NCI-H1694 treated with DMSO at 0.1 percent for 48 hours (cell line): ENCODE data around the gene DPP4.
"Not testable (repeated sequence)": the region's sequence is repeated elsewhere in the genome, so short reads cannot be mapped to it uniquely, and the experiment has no call there.

Experiments used
- DNase-seq: peaks from one replicate; lab custom pipeline; 2025; lab: John Stamatoyannopoulos, UW

The DPP4 gene

GRCh38 chr2:162057426-162057825 is 16.6 kb downstream of the DPP4 start:
- DNase-seq = no peak

DNA sequence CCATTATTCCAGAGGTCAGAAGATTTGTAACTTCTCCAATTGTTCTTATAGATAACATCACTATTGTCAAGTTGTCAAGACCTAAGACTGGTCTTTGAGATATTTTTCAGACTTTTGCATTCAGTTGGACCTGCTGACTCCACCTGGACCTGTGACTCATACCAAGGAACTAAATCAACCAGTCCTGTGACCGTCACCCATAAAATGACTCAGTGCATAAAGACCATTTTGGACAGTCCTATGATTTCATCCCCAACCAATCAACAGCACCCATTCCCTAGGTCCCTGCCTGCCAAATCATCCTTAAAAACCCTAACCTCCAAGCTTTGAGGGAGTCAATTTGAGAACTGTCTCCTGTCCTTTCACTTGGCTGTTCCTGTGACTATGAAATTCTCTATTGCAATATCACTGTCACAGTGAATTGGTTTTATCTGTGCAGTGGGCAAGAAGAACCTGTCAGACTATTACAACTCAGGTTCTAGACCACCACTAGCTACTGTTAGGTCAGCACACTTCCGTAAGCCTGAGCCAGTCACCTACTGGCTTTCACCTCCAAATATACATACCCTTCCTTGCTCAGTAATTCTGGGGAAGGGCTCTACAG is 17.1 kb downstream of the DPP4 start:
- no peak for DNase-seq

DNA sequence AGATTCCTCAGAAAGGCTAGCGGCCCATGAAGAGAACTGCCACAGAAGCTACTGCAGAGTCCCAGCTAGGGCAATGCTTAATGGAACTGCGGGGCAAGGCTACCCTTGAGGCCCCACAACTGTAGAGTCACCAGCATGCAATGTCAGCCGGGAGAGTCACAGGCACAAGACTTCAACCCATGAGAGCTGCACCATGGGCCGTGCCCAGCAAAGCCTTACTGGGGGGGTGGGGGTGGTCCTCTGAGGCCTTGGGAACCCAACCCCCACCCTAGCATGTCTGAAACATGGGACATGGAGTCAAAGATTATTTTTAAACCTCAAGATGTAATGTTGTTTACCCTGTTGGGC is 20.2 kb downstream of the DPP4 start:
- DNase-seq = no peak

- no peak for DNase-seq
These were observed 20.8 kb downstream of the DPP4 start for GRCh38 chr2:162053066-162053807.

DNA sequence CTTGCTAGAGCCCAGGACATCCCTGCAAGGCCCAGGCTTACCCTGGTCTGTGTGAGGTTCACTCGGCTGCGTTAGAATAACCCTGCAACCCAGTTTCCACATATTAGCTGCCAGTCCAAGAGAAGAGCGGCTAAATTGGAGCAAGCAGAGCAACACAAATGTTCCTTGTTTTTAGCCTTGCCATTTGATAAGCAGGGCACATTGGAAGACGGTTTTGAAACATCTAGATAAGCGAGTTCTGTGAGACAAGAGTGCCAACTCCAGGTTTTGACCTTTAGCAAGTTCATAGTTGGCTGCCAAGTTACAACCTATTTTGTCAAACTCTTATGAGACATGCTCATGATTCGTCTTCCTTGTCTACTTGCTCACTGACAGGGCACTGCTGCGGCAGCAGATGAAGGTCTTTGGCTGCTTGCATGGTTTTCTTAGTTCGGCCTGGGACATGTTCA is 23.5 kb downstream of the DPP4 start:
- DNase-seq = no peak

- not testable (repeated sequence) for DNase-seq
These were observed 24.9 kb downstream of the DPP4 start for GRCh38 chr2:162049089-162049488.

- DNase-seq = no peak
These were observed 29.4 kb downstream of the DPP4 start for GRCh38 chr2:162044586-162044985.

GRCh38 chr2:162043132-162043531 is 30.9 kb downstream of the DPP4 start:
- DNase-seq = no peak

DNA sequence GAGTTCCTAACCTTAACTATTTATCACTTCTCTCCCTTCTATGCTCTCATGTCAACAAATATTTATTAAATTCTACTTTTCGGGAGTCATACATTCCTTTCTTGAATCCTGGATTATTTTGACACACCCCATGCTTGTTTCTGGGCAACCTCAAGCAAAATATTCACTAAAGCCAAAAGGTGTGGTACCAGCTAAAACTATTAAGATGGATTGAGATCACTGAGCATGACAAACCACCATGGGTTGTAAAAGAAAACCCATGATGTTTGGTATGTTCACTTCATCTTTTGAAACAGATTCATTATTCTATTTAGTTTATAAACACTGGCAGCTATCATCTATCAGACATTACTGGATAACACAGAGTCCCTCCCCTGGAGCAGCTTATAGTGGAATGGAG is 32.5 kb downstream of the DPP4 start:
- no peak for DNase-seq

DNA sequence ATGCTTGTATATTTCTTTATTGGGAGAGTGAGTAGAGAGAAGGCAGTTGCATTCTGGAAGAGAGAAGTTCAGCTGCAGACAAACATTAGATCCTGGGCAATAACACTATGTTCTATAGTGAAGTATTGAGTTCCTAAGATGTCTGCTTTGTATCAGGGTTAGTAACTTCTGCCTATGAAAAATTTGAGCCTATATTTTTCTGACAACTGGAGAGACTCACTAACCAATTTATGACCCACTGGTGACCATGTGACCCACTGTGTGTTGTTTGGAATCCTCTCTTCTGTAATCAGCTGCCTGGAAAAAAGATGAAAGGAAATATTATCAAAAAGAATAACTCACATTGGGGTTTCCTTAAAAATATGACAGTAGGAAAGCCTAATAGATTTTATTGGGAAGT is 35.3 kb downstream of the DPP4 start:
- no peak for DNase-seq

DNA sequence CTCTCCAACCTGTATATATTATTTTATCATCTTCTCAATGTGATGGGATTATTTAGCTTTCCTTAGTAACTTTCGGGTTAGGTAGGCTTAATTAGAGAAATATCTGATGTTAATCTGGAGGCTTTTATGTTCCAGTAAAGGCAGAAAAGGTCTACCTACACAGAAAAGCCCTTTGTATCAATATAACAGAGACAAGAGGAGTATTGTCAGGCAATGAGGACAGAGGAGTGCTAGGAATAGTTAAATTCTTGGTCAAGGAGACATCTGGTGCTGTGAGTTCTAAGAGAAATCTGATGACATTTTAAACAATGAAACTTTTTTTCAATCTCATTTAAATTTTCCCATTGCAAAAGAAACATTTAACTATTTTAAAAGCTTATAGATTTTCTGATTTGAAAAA is 36.1 kb downstream of the DPP4 start:
- DNase-seq = no peak

GRCh38 chr2:162037028-162037795 is 36.8 kb downstream of the DPP4 start:
- DNase-seq = no peak

- DNase-seq = no peak
These were observed 38.0 kb downstream of the DPP4 start for GRCh38 chr2:162035981-162036380.

GRCh38 chr2:162030363-162031190 is 43.4 kb downstream of the DPP4 start:
- DNase-seq = no peak

- peak; percentile 86 for DNase-seq
These were observed 44.6 kb downstream of the DPP4 start for GRCh38 chr2:162029287-162029901.

GRCh38 chr2:162028511-162028910 is 45.5 kb downstream of the DPP4 start:
- no peak for DNase-seq

GRCh38 chr2:162025121-162025911 is 48.7 kb downstream of the DPP4 start:
- no peak for DNase-seq

GRCh38 chr2:162022290-162022945 is 51.6 kb downstream of the DPP4 start:
- no peak for DNase-seq

- no peak for DNase-seq
These were observed 52.4 kb downstream of the DPP4 start for GRCh38 chr2:162021516-162022058.

DNA sequence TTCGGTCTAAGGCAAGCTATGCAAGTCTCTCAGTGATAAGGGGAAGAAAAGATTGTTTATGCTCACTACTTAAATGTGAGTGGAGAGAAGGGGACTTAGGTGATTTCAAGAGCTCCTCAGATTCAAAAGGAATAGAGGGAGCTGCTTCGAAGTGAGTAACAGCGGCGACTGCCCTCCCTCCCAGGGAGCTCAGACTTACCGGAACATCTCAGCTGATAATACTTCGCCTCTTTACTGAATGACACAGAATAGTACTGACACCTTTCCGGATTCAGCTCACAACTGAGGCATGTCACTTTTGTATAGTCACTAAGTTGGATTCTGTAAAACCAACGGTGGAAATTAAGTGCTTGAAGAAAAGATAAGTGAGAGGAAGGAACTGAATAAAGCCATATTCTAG is 55.5 kb downstream of the DPP4 start:
- DNase-seq = no peak
